Esophagus muscularis mucosa (tissue), 3 donors: ENCODE data around the gene FAM120C.

Source experiments
- POLR2A ChIP-seq: fragments of 450-650 bp; IDR thresholded peaks from one replicate; pipeline ENCODE4 v1.6.1; 2017; ENCODE audit warnings: antibody characterized with exemption, moderate library complexity, mild to moderate bottlenecking, low read depth
- TF ChIP-seq, protein P1 (sequence below), 3 experiments: fragments of 200-600 bp in 2 of 3; fragments of 450-650 bp in 1 of 3; sonication (generic) in 2 of 3; IDR thresholded peaks; one replicate each; pipeline ENCODE4 v1.5.1; 2017 to 2019; ENCODE audit warnings: antibody characterized with exemption in 3 of 3, mild to moderate bottlenecking in 2 of 3, moderate library complexity in 1 of 3

DNA sequence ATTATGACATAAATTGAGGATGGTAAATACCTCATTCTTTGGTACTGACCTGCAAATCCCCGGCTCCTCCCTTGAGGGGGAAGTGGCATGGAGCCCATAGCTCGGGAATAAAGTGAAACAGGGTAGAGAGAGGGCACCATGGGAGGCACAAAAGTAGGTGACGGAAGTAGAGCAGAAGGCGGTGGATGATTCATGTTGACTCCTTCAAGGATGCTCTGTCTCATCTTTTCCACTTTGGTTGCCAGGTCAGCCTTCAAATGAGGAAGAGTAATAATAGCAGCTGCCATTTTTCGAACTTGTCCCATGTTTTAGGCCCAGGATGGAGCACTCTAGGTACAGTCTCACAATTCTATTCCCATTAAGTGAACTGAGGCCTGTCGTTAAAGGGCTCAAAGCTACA is 97.4 kb downstream of the FAM120C start:
- TF ChIP-seq POLR2A: no peak
- TF ChIP-seq, protein P1, sequence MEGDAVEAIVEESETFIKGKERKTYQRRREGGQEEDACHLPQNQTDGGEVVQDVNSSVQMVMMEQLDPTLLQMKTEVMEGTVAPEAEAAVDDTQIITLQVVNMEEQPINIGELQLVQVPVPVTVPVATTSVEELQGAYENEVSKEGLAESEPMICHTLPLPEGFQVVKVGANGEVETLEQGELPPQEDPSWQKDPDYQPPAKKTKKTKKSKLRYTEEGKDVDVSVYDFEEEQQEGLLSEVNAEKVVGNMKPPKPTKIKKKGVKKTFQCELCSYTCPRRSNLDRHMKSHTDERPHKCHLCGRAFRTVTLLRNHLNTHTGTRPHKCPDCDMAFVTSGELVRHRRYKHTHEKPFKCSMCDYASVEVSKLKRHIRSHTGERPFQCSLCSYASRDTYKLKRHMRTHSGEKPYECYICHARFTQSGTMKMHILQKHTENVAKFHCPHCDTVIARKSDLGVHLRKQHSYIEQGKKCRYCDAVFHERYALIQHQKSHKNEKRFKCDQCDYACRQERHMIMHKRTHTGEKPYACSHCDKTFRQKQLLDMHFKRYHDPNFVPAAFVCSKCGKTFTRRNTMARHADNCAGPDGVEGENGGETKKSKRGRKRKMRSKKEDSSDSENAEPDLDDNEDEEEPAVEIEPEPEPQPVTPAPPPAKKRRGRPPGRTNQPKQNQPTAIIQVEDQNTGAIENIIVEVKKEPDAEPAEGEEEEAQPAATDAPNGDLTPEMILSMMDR (IDR thresholded peaks at IDR 0.05): no peak
